GM10248 (cell line): ENCODE data around the gene FHIT.

Experiments
- CTCF ChIA-PET: fragments of 300-600 bp; sonication (Branson Sonifier 250); formaldehyde crosslinking; extraction: SDS; loops from one replicate; lab custom pipeline; 2021; ENCODE audit warnings: antibody characterized with exemption; lab: Yijun Ruan, JAX
- POLR2A ChIA-PET: fragments of 350-650 bp; sonication (Branson Sonifier 250); formaldehyde crosslinking; extraction: SDS; loops from one replicate; lab custom pipeline; 2020; ENCODE audit warnings: antibody characterized with exemption; lab: Yijun Ruan, JAX
- DNase-seq: peaks from one replicate; pipeline ENCODE4 v3.0.0; 2012; ENCODE audit errors: extremely low spot score
- CTCF ChIP-seq: IDR thresholded peaks from 2 replicates; pipeline ENCODE4 v1.5.1; 2012; ENCODE audit warnings: mild to moderate bottlenecking, low read depth; ENCODE audit errors: extremely low read depth, missing control alignments, control extremely low read depth

FHIT gene

GRCh38 chr3:61283876-61284275 lies 32.6 kb upstream of the FHIT start:
- POLR2A ChIA-PET, result no interaction called here

GRCh38 chr3:61278713-61279112 lies 27.5 kb upstream of the FHIT start:
- no peak for TF ChIP-seq CTCF
- CTCF ChIA-PET, result no interaction called here
- POLR2A ChIA-PET, result no interaction called here
- DNase-seq, result no peak

More at GRCh38 chr3:61283876-61284275, 32.6 kb upstream of the FHIT start:
- no peak for TF ChIP-seq CTCF
- CTCF ChIA-PET, result no interaction called here
- no peak for DNase-seq

- ChIA-PET POLR2A (no interaction called here), CTCF (no interaction called here)
- DNase-seq, result no peak
- TF ChIP-seq CTCF, result no peak
Measured at GRCh38 chr3:61277411-61277810, 26.2 kb upstream of the FHIT start.

- no peak for TF ChIP-seq CTCF
- ChIA-PET POLR2A (no interaction called here), CTCF (no interaction called here)
- no peak for DNase-seq
Measured at GRCh38 chr3:61269435-61269834, 18.2 kb upstream of the FHIT start.

- DNase-seq, result no peak
- ChIA-PET POLR2A (no interaction called here), CTCF (no interaction called here)
- no peak for TF ChIP-seq CTCF
Measured at GRCh38 chr3:61268644-61269043, 17.4 kb upstream of the FHIT start.

GRCh38 chr3:61264281-61264680 lies 13.0 kb upstream of the FHIT start:
- POLR2A ChIA-PET, result no interaction called here
- DNase-seq, result no peak
- CTCF ChIA-PET, result interaction anchor here (1.0 to 1.4 kb wide), 4 partner anchors 9 to 24 kb away, joined by 3 read pairs; no protein-coding TSS in a partner anchor
- TF ChIP-seq CTCF, result no peak

GRCh38 chr3:61257148-61257547 lies 5.9 kb upstream of the FHIT start:
- CTCF ChIA-PET, result interaction anchor here (1.8 kb wide), 1 partner anchor 21 kb away, joined by 4 read pairs; no protein-coding TSS in a partner anchor
- TF ChIP-seq CTCF, result no peak
- POLR2A ChIA-PET, result no interaction called here
- no peak for DNase-seq
